NCI-H1694 treated with DMSO at 0.1 percent for 48 hours (cell line): ENCODE measurements around the gene CFC1.
"Not testable (repeated sequence)": the region's sequence is repeated elsewhere in the genome, so short reads cannot be mapped to it uniquely, and the experiment has no call there.

Experiments used
- DNase-seq: peaks from one replicate; lab custom pipeline; 2025; lab: John Stamatoyannopoulos, UW

Gene CFC1

DNA sequence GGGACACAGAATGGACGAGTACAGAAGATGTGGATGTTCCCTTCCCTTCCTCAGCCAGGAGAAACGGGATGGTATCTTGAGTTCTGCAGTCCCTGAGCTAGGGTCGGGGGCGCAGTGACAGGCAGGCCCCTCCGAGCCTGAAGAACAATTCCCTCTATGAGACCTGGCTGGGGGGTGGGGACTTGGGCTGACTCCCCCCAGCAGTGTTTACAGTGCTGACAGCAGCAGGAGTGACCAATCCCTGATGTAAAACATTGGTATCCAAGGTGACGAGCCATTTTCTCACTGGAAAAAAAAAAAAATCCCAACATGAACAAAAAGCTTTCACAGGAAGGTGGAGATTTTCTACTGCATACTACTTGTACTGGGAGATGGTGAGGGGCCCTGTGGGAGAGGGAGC lies at the start of gene CFC1:
TSS of gene CFC1 (minus strand) at position 183 of the 400 bp plus-strand sequence. CDS start 288 bp downstream, outside the sequence.
- DNase-seq = not testable (repeated sequence)

DNA sequence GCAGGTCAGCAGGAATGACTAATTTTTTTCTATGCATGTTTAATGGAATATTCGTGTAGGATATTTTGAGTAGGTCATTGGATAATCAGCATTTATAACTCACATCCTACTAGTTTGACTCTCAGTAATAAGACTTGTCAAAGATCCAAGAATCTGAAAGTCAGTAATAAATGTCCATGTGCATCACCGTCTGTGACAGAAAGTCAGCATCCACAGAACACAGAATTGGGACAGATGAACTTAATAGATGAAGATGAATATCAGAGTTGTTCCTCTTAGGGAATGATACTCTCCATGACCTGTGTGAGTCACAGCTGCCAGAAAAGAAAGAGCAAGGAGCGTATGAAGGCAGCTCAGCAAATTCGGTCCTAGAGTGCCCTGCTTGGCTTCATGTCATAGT lies 42.3 kb upstream of the CFC1 start:
- not testable (repeated sequence) for DNase-seq

DNA sequence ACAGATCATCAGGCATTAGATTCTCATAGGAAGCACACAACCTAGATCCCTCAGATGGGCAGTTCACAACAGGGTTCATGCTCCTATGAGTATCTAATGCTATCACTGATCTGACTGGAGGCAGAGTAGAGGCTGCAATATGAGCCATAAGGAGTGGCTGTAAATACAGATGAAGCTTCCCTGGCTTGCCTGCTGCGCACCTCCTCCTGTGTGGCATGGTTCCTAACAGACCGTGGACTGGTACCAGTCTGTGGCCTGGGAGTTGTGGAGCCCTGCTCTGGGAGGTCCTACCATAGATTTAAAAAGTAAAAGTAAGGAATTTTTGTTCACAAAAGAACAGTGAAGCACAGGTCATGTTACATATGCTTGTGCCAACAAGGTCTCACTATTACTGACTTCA lies 39.6 kb upstream of the CFC1 start:
- not testable (repeated sequence) for DNase-seq

DNA sequence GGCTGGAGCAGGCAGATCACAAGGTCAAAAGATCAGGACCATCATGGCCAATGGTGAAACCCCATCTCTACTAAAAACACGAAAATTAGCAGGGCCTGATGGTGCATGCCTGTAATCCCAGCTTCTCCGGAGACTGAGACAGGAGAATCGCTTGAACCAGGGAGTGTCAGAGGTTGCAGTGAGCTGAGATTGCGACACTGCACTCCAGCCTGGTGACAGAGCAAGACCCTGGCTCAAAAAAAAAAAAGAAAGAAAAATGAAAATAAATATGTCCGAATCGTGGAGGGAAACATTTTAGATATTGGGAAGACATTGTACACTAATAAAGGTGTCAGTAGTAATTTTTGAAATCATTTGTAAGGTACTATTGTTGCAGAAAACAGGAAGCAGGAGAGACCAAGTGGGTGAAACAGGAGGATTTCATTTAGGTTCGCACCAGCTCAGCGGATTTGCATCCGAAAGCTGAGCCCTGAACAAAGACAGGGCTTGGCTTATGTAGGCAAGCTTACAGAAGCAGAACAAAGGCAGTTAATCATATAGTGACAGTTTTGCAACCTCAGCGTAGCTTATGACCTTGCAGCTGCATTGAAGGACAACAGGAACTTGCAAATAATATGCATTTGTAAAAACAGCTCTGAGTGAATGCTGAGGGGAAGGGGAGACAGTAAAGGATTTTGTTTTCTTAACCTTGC lies 29.6 kb upstream of the CFC1 start:
- DNase-seq = not testable (repeated sequence)

DNA sequence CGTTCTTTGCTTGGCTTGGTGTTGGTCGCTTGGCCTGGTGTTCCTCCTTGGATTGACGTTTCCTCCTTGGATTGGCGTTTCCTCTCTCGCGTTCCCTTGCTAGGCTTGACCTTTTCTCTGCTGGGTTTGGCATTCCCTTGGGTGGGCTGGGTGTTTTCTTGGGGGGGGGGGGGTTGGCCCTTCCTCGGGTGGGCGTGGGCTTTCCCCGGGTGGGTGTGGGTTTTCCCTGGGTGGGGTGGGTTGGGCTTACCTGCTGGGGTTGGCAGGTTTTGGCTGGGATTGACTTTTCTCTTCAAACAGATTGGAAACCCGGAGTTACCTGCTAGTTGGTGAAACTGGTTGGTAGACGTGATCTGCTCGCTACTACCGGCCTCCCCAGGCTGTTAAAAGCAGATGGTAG lies 11.8 kb upstream of the CFC1 start, which contains the start of gene POTEJ:
TSS of gene POTEJ (plus strand) at position 301 of the 400 bp plus-strand sequence. CDS start at position 394, 93 bp downstream.
- DNase-seq = not testable (repeated sequence)

DNA sequence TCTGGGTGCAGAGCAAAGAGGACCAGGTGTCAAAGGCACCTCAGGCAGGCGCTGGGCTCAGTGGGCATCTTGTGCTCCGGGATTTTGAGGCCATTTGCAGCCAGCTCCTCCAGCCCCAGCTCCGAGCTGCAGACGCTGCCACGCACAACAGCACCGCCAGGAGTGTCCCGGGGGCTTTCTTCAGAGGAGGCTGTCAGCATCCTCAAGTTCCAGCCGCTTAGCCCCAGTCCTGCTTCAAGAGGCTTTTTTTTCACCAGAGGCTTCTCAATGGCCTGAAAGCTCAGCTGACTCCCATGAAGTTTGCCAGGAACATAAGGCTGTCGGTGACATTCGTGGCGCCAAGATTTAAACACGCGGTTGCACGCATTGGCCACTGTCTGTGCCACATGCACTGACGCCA lies 11.1 kb upstream of the CFC1 start:
- DNase-seq = not testable (repeated sequence)

DNA sequence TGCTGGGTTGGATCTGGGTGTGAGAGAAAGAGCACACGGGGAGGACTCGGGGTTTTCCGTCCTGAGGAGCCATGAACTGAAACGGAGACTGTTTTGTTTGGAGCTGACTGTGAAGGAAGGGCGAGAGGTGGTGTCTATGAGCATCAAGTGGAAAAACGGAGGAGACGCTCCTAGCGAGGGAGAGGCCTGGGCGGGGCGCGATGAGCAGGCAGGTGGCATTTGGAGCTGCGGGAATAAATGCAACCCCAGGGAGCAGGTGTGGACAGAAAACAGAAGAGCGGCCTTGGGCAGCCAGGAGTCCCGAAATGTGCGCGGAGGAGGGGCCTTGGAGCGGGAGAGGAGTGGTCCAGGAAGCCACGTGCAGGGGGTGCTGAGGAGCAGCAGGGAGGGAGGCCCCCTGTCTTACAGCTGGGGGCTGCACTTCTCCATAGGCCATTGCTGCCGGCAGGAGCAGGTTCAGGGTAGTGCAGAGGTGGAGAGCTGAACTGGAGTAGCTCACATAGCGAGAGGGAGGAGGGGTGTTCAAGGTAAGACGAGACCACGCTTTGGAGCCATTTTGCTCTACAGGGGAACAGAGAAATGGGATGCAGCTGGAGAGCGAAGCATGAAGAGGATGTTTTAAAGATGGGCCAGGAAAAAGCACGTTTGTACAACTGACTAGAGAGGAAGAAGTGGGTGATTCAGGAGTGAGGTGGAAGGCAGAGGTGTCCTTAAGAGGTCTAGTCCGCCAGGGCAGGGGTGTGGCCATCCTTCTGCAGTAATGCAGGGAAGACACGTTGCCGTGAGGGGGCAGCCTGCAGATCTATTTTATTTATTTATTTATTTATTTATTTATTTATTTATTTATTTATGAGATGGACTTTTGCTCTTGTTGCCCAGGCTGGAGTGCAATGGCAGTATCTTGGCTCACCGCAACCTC lies 9.9 kb upstream of the CFC1 start:
- not testable (repeated sequence) for DNase-seq

DNA sequence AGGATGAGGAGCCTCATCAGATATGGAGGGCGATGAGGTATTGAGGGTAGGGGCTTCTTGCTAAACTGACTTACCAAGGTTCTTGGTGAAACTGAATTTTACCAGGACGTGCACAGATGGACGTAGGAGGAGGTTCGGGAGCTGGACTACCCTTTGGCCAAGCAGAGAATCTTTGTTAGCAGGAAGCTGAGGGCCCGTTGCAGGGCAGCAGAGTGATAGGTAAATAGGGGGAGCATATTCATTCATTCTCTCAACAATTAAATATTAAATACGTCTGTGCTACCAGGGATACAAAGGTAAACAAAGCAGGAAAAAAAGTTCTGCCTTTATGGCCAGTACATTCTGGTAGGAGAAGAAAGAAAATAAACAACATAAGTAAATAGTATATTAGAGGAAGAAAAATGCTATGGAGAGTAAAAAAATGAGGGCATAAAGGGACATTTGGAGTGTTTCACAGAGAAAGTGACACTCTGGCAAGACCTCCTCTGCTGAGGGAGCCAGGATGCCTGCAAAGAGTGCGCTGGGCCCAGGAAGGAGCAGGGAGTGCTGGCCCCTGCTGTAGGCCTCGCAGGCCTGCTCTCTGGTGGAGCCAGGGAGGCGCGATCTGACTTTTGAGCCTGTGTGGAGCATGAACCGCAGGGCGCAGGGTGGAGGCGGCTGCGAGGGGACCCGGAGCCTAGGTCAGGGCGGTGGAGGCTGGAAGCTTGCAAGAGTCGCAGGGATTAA lies 9.1 kb upstream of the CFC1 start:
- not testable (repeated sequence) for DNase-seq

DNA sequence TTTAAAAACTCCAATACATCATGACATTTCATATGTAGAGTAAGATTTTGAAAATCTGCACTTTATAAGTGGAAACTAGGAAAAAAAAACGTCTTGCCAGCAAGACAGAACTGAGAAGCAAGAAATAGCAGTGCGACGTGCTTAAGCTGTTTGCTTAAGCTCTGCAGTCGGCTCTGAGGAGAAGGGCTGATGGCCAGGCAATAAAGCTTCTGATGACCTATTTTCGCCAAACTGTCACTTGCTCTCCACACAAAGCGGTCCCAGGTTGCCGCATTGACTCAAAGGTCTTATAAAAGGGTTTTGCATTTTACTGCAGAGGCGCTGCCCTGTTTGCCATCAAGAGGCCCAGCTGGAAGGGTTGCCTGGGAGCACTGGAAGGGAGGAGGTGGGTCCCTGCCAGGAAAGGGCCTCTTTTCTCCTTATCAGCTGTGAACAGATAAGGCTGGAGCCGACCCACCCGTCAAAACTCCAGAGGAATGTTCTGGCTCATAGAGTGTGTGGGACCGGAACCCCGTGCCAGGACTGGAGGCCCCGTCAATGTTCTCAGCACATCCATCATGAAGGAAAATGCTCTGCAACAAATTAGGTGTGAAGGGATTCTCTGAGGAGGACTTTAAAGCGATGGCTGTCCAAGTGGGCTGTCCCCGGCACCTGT lies 2.4 kb upstream of the CFC1 start:
- DNase-seq = not testable (repeated sequence)

DNA sequence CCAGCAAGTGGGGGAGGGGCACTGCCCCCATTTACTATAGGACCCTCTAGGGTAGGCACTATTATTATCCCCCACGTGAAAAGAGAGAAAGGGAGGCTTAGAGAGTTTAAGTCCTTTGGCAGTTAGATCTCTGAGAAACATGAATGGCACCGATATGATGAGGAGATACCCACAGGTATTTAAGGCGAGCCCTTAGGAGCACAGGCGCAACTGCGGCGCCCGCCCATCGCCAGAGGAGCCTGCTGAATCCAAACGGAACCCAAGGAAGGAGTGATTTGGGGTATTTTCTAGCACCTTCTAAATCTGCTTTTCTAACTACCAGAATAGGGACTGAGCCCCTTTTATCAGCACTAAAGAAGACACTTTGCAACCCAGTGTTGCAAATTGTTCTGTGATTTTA lies 551 bp upstream of the CFC1 start:
- DNase-seq = not testable (repeated sequence)

DNA sequence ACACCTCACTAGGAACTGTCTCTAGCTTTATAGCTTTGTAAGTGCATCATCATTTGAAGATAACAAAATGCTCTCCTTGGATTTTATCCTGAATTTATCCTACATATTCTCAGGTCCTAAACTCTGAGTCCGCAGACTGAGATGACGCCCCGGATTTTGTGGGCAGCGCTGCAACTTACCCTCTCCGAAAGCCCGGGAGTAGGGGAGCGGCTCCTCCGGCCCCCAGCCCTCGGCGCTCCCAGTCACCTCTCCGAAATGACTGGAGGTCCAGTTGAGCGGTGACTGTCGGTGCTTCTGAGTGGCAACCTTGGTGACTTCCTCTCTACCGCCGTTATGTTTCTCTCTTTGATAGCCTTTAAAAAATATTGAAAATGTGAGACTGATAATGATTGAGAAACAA lies 912 bp downstream of the CFC1 start:
- not testable (repeated sequence) for DNase-seq

DNA sequence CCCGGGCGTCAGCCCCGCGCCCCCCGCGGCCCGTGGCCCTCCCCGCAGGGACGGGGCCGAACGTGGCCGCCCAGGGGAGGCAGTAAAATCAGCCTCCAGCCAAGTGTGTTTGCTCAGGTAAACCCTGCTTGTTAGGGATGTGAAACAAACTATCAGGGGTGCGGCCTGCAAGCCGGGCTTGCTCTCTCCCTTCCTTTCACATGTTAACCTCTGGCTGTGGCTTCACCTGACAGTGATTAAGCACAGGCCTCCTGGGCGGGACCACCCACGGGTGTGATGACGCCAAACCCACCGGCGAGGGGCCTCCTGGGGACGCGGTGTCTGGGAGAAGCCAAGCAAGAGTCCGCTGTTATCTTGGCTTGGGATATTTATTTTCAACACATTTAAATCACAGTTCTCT lies 1.4 kb downstream of the CFC1 start:
- not testable (repeated sequence) for DNase-seq

DNA sequence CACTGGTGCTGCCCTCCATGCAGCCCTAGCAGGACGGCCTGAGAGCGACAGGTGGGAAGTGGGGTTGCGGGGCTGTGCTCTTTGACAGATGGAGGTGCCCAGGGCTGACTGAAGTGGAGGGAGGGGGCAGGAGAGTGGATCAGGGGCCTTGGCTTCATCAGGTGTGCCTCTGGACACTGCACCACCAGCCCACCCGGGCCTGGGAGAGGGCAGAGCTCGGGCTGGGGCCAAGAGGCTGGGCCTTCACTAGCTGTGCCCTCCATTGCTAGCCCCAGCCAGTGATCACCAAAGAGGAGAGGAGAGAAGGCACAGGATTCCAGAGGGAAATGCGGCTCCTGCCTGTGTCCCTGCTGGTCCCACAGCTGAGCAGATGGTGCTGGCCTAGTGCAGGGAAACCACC lies 2.6 kb downstream of the CFC1 start:
- DNase-seq = not testable (repeated sequence)

DNA sequence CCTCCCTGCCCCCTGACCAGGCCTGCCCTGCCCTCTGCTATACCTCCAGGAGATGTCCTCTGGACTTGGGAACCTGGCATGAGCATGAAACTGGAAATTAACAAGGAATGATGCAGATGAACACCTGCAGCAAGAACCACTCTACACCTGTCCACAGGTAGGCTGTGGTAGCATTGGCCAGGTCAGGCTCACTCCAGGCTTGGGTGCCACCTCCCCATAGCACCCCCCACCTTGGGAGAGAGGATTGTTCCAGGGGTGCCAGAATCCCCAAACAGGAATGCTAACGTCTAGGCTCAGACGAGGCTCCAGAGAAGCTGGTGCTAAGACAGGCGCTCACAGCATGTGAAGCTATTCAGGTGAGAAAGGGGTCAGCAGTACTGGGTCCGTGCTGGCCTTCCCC lies 5.4 kb downstream of the CFC1 start:
- DNase-seq = not testable (repeated sequence)

DNA sequence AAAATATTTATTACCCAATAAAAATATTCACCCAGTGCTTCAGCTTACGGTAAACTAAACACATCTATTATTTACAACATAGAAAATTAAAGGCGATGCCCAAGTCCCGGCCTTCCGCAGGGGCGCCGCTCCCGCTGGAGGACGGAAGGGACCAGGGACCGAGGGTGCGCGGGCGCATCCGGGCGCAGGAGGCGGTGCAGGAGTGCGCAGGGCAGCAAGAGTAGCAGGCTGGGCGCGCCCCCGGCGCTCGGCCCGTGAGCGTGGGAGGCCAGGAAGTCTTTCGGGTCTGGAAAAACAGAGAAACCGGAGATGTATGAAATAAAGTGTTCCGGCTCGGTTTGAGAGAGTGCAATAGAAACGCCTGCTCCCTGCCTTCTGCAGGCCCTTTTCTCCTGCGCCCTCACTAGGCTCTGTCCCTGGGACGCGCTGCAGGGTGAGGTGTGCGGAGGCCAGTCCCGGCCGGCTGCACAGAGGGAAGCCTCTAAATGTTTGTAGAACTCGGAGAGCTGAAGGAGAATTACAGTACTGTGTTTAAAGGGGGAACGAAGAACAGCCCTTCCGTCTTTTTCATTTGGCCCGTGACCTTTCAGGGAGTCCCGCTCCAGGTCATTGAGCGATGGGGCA lies 6.5 kb downstream of the CFC1 start:
- DNase-seq = not testable (repeated sequence)

DNA sequence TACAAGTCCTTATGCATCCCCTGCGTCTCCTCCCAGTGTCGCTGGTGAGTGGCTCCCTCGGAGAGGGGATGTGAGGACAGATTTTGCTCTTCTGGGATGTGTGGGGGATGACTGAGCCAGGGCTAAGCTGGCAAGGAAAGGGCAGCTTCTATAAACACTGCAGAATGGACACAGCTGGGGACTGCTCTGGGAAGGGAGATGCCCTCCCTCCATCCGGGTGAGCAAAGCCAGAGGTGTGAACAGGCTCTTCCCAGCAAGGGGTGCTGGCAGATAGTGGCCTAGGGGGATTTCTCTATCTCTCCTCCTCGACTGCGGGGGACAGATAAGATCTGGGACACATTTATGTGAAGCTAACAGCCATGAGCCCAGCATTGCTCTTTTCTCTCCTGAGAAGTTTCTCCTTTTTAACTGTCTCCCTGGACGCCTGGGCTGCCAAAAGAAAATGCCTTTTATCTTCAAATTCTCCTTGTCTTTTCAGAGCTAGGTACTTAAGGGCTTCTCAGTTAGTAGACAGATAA lies 8.5 kb downstream of the CFC1 start:
- DNase-seq = not testable (repeated sequence)

DNA sequence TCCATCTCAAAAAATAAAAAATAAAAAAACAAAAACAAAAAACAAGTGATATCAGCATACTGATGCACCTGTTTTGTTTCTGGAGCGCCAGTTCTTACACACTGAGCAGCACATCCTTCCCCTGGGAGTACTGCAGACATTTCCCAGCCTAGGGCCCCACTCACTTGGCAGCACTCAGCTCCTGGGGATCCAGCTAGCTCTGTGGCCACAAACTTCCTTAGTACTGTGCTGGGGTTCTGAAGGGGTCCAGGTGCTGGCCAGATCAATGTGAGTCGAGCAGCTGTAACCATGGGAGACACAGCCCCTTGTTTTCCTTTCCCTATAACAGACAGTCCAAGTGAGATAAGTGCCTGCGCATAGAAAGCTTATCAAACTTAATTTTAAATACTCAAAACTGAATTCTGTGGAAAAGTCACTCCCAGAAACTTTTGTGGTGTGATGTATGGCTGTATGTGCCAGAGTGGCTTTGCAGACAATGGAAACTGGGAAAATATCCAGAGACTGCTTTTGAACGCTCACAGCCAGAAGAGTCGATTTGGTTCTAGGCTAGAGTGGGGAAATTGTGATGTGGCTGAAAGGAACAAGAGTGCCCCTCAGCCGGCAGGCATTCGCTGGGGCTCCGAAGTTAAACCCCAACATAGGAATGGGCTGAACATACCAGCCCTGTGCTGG lies 9.1 kb downstream of the CFC1 start:
- not testable (repeated sequence) for DNase-seq

DNA sequence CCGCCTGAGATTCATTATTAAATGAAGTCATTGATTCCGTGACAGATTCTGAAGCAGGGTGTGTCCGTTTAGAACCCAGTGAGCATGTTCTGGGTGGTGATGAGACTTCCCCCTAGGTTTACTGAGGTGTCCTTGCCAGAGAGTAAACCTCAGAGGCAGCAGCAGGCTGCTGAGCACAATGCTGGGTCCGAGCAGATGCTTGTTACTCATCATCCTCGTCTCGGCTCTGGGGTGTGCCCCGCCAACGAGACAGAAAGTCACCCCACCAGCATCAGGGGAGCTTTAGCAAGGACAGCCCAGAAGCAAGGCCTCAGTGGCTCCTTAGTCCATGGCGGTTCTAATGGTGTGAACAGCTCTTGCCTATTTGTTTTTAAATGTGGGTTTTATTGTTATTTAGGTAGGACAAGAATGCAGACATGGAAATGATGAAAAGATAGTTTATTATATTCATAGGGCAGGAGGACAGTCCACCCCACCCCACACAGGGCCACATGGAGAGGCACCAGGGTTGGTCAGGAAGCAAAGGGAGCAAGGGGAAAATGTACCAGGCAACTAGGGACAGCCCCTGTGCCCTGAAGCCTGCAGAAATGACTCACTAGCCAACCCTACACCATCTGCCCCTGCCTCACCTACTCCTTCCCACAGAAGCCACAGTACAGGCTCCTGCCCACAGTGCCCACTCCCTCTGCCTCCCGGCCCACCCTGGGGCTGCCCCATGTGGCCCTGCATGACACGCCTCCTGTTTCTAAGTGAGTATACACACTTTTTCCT lies 10.5 kb downstream of the CFC1 start:
- DNase-seq = not testable (repeated sequence)

DNA sequence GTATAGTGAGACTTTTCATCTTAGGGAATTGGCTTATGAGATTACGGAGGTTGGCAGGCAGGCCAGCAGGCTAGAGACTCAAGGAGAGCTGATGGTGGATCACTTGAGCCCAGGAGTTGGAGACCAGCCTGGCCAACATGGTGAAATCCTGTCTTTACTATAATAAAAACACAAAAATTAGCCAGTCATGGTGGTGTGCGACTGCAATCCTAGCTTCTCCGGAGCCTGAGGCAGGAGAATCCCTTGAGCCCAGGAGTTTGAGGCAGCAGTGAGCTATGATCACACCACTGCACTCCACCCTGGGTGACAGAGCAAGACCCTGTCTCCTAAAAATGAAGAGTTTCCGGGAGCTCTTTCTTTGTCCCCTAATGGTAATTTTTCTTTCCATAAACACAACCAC lies 14.6 kb downstream of the CFC1 start:
- not testable (repeated sequence) for DNase-seq

DNA sequence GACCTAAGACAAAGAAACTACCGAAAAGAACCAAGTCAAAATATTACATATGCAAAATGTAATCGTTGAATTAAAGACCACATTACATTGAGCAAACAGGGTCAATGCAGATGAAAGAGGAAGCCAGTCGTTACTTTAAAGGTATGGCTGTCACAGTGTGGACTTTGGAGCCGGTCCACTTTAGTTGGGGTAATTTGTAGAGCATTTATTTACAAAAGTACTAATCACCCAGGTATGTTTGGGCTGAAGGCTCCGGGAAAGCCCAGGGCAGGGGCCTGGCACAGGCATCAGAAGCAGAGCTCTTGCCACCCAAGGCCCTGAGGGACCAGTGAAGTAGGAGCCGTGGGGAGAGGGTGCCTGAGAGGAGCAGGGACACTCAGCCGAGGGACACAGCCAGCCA lies 15.8 kb downstream of the CFC1 start:
- DNase-seq = not testable (repeated sequence)
